Uterus (tissue), 2 donors: ENCODE data around the gene EHD1.

ENCODE experiments used
- POLR2A ChIP-seq, 2 donors: fragments of 450-650 bp; IDR thresholded peaks; one replicate each; pipeline ENCODE4 v1.6.1; 2016; ENCODE audit warnings: antibody characterized with exemption in 2 of 2, mild to moderate bottlenecking in 1 of 2, moderate library complexity in 1 of 2
- TF ChIP-seq, protein P1 (sequence below), 4 experiments: fragments of 200-600 bp in 2 of 4; fragments of 450-650 bp in 2 of 4; sonication (generic) in 2 of 4; IDR thresholded peaks; one replicate each; pipeline ENCODE4 v1.5.1; 2016 to 2019; ENCODE audit warnings: antibody characterized with exemption in 4 of 4, mild to moderate bottlenecking in 2 of 4, moderate library complexity in 1 of 4

DNA sequence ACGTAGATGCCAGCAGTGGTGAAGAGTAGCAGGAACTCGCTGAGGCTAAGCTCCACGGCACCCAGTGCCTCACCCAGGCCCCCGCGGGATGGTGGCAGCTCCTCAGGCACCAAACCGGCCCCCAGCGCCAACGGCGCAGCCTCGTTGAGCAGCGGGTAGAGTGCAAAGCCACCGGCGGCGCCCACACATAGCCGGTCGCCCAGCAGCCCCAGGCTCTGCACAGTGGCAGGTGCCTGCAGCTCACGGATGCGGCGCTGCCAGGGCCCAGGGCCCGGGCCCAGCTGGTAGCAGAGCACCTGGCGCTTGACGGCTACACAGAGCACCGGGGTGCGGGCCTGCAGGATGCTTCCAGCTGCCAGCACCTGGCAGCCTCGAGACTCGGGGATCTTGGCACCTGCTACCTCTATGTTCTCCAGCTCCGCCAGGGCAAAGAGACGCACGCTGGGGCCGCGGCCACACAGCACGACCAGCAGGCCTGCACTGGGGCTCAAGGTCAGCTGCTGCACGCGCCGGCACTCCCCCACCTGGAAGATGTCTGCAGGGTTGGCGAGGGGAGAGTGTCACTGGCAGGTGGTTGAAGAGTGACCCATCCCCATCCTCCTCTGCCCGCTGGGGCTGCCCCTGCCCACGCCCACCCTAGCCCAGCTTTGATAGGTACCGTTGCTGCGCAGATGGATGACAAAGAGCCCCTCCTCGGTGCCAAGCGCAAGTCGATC is 48.7 kb downstream of the EHD1 start:
- no peak for TF ChIP-seq POLR2A (IDR thresholded peaks at IDR 0.05)
- TF ChIP-seq, protein P1, sequence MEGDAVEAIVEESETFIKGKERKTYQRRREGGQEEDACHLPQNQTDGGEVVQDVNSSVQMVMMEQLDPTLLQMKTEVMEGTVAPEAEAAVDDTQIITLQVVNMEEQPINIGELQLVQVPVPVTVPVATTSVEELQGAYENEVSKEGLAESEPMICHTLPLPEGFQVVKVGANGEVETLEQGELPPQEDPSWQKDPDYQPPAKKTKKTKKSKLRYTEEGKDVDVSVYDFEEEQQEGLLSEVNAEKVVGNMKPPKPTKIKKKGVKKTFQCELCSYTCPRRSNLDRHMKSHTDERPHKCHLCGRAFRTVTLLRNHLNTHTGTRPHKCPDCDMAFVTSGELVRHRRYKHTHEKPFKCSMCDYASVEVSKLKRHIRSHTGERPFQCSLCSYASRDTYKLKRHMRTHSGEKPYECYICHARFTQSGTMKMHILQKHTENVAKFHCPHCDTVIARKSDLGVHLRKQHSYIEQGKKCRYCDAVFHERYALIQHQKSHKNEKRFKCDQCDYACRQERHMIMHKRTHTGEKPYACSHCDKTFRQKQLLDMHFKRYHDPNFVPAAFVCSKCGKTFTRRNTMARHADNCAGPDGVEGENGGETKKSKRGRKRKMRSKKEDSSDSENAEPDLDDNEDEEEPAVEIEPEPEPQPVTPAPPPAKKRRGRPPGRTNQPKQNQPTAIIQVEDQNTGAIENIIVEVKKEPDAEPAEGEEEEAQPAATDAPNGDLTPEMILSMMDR (IDR thresholded peaks at IDR 0.05) = no peak
